Transverse colon (tissue), 4 donors: ENCODE measurements around the gene C2CD3.

Source experiments
- EP300 ChIP-seq: sonication (generic); formaldehyde crosslinking; IDR thresholded peaks from one replicate; pipeline ENCODE4 v1.6.1; 2017; ENCODE audit warnings: antibody characterized with exemption, low read depth
- POLR2A ChIP-seq: fragments of 450-650 bp; IDR thresholded peaks from one replicate; pipeline ENCODE4 v1.6.1; 2016; ENCODE audit warnings: antibody characterized with exemption, mild to moderate bottlenecking, moderate library complexity
- POLR2AphosphoS5 ChIP-seq, 3 donors: sonication (generic); formaldehyde crosslinking; IDR thresholded peaks; one replicate each; pipeline ENCODE4 v1.6.1; 2016; ENCODE audit warnings: antibody characterized with exemption in 3 of 3
- TF ChIP-seq, protein P1 (sequence below), 5 experiments: fragments of 200-600 bp in 3 of 5; fragments of 450-650 bp in 2 of 5; sonication (generic) in 3 of 5; IDR thresholded peaks; 1 replicate in 2 of 5; 2 replicates in 3 of 5; pipeline ENCODE4 v1.5.1; 2016 to 2017; ENCODE audit warnings: antibody characterized with exemption in 5 of 5, inconsistent platforms in 3 of 5, mild to moderate bottlenecking in 2 of 5, moderate library complexity in 1 of 5

DNA sequence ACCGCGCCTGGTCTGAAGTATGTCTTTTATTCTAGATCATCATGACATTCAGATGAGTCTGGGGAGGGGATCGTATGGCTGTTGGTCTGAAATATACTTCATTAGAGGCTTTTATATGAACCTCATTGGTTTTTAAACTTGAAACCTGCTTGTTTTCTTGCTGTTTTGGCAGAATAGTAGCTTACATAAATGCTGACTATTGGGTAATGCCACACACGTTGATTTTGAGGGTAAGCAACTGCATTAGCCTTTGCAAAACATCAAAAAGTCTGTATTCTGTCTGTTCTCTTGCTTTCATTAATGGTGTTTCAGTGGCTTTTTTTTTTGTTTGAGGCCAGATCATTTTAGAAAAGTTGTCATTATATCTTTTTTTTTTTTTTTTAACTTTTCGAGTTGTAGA, 14.5 kb upstream of the C2CD3 start:
- no peak for TF ChIP-seq POLR2A
- TF ChIP-seq, protein P1, sequence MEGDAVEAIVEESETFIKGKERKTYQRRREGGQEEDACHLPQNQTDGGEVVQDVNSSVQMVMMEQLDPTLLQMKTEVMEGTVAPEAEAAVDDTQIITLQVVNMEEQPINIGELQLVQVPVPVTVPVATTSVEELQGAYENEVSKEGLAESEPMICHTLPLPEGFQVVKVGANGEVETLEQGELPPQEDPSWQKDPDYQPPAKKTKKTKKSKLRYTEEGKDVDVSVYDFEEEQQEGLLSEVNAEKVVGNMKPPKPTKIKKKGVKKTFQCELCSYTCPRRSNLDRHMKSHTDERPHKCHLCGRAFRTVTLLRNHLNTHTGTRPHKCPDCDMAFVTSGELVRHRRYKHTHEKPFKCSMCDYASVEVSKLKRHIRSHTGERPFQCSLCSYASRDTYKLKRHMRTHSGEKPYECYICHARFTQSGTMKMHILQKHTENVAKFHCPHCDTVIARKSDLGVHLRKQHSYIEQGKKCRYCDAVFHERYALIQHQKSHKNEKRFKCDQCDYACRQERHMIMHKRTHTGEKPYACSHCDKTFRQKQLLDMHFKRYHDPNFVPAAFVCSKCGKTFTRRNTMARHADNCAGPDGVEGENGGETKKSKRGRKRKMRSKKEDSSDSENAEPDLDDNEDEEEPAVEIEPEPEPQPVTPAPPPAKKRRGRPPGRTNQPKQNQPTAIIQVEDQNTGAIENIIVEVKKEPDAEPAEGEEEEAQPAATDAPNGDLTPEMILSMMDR (IDR thresholded peaks at IDR 0.05), result no peak
- no peak for TF ChIP-seq POLR2AphosphoS5 (IDR thresholded peaks at IDR 0.05)
- TF ChIP-seq EP300, result no peak
